Glomerular visceral epithelial cell (primary cell): ENCODE measurements around the gene THSD4.
A peak's percentile ranks its signal among the peaks of the same experiment; 100 is the strongest.
"Not testable (repeated sequence)": the region's sequence is repeated elsewhere in the genome, so short reads cannot be mapped to it uniquely, and the experiment has no call there.

Experiments
- DNase-seq: peaks from one replicate; pipeline ENCODE4 v3.0.0-alpha.2; 2016; ENCODE audit errors: extremely low spot score

THSD4 gene

GRCh38 chr15:71425388-71425787 is 310.1 kb downstream of the THSD4 start:
- no peak for DNase-seq

- DNase-seq = no peak
Observed at GRCh38 chr15:71426792-71427191, 311.5 kb downstream of the THSD4 start.

GRCh38 chr15:71430782-71431181 is 315.5 kb downstream of the THSD4 start:
- no peak for DNase-seq

DNA sequence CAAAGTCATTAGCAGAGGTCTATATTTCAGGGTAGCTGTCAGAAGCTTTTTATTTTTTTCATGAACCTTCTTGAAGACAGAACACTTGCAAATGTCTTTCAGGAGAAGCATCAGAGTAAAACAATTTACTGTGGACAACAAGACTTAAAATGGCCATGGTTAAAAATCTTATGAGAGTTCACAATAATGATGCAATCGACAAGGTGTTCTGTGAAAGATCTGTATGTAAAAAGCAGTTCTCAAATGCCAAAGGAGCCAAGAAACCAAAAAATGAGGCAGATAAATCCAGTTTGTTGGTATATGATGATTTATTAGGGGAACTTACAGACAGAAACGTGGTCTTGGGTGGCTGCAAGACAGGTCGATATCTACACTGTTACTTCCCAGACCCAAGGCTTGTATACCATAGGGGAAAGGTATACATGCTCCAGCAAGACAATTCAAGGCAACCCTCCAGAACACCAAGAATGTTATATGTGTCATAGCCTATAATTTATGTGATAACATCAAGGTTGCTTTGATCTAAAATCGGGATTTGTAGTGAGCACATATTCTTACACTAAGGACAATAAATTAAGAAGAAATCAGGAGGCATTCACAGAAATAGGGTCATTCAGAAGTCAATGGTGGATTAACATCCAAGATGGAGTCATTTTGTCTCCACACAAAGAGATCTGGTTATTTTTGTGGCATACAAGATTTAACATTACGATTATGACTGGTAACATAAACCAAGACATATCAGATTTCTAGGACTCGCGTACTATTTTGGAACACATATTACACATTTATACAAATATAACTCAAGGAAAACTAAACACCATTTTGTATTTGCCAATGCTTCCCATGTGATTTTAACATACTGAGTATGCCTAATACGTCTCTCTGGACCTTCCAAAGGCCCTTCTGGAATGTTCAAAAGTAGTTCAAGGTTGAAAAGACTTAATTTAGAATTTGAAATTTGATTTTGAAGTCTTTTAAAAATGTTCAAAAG is 316.4 kb downstream of the THSD4 start:
- no peak for DNase-seq

DNA sequence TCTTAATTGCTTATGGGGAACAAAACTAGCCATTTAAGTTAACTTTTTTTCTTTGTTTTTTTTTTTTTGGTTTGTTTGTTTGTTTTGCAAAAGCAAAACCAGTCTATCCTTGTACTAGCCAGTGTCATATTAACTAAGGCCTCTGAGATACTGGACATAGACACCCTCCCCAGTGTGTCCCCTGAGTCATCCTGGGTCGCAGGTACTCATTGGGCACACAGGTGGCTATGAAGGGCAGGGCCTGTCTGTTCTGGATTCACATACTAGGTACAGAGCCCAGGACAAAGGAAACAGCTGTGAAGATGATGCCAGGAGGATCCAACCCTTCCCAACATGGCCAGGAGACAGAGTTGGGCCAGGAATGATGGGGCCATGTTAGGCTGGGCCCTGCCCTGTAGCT is 318.1 kb downstream of the THSD4 start:
- no peak for DNase-seq

DNA sequence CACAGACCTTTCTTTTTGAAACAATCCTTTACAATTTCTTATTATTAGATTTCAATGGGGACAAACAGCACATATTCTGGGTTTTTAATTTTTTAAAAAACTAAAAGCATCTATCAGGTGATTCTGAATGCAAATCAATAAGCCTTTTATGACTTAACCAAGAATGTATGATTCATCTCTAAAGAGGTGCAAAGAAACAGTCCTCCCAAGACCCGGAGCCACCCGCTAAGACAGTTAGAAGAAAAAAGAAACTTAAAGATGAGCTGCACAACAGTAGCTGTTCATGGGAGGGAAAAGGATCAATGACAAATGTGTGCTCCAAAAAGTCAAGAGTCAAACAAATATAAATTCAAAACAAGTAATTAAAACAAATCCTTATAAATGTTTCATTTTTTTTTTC is 319.5 kb downstream of the THSD4 start:
- no peak for DNase-seq

- DNase-seq = no peak
Observed at GRCh38 chr15:71435552-71435951, 320.3 kb downstream of the THSD4 start.

GRCh38 chr15:71436854-71437253 is 321.6 kb downstream of the THSD4 start:
- DNase-seq = no peak

DNA sequence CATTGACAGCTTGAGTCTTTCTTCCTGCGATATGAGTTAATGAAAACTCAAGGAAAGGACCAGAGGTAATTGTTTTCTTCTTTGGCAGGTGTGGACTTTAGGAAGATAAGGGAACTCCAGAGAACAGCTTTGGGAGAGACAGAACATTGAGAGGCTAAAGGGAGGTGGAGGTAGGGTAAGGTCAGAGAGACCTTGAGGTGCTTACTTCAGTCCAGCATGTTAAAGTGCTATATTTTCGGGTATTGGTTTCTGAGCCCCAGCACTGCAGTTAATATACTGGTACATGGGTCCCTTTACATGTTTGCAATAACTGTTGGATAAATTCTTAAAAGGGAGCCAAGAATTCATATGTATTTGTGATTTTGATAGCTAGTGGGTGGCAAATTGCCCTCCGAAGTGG is 322.1 kb downstream of the THSD4 start:
- DNase-seq = no peak

DNA sequence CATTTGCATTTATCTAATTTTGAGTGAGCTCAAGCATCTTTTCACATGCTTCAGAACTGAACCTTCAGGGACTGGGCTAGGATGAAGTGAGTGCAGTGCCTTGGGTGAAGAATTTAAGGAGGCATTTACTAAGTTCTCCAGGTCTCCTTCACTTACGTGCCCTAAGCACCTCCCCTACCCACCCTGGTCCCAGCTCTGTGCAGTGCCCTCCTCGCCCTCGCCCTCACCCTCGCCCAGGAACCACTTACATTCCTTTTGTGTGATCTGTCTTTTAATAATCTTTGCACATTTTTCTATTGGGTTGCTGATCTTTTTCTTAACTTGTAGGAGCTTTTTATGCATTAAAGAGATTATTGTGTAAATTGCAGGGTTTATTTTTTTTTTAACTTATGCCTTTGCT is 322.6 kb downstream of the THSD4 start:
- peak; percentile 36 for DNase-seq

DNA sequence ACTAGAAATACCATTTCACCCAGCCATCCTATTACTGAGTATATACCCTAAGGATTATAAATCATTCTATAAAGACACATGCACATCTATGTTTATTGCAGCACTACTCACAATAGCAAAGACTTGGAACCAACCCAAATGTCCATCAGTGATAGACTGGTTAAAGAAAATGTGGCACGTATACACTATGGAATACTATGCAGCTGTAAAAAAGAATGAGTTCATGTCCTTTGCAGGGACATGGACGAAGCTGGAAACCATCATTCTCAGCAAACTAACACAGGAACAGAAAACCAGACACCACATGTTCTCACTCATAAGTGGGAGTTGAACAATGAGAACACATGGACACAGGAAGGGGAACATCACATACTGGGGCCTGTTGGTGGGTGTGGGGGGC is 324.2 kb downstream of the THSD4 start:
- not testable (repeated sequence) for DNase-seq

DNA sequence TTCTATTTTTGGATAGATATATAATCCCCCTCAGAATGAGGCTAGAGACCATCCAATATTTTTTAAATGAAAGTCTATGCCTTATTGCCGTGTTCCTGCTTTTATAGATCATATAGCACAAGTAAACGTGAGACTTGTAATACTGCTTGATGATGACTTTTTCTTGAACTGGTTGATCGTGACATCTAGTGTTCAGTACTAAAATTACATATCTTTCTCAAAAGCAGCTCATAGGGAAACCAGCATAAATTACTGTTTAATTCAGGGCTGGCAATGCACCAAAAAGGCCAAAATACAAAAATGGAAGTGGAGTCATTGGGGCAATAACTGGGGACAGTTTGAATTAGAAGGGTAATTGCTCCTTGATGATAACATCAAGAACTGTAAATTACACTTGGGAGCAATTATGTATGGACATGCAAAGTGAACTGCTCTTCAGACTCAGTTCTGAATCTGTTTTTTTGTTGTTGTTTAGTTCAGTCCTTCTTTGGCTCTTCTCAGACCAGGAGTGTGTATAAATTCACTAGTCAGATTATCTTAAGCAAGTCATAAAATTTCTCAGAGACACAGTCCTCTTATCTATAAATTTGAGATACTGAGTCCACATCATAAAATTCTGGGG is 325.3 kb downstream of the THSD4 start:
- DNase-seq = peak; percentile 59

DNA sequence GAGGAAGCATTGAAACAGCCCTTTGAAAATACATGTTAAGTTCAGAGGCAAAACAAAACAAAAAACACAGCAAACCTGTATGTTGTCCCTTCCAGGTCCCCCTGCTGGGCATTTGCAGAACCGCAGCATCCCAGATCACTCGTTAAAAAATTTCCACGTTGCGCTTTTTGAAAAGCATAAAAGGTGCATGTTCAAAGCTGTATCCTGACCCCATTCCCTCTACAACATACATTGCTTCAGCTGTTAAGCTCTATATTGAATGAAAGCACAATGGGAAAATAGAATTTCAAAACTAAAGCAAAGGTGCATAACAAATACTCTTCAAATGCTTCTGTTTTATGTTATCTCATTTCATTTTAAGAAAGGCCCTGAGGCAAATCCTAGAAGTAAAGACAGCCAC is 328.3 kb downstream of the THSD4 start:
- peak; percentile 38 for DNase-seq

- no peak for DNase-seq
Observed at GRCh38 chr15:71444032-71444810, 328.9 kb downstream of the THSD4 start.

DNA sequence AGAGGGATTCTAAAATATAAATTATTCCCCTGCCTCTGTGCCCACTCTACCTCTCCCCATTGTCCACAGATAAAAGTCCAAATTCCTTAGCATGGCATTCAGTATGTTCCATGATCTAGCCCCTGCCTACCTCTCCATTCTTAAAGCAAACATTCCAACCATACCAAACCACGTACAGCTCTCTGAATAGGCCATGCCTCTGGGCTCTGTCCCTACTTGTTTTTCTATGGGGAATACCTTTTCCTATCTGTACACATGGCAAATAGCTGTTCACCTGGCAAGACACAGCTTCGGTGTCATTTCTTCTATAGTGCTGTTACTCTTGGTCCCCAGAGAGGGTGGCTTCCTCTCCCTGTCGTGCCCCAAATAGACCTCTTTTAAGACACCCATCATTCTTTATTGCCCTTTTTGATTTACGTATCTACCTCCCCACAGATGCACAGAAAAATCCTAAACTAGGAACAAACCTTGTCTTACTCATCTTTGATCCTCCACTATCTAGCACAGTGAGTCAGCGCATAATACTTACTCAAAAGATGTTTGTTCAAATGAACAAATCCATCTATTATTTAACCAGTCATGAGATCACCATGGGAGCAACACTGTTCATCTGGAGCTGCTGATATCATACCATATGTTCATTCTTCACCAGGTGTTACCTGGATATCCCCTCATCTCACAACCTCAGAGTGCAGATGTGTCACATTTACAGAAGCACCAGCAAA is 329.8 kb downstream of the THSD4 start:
- DNase-seq = peak; percentile 38

- DNase-seq = peak; percentile 91
Observed at GRCh38 chr15:71447328-71448250, 332.3 kb downstream of the THSD4 start.

DNA sequence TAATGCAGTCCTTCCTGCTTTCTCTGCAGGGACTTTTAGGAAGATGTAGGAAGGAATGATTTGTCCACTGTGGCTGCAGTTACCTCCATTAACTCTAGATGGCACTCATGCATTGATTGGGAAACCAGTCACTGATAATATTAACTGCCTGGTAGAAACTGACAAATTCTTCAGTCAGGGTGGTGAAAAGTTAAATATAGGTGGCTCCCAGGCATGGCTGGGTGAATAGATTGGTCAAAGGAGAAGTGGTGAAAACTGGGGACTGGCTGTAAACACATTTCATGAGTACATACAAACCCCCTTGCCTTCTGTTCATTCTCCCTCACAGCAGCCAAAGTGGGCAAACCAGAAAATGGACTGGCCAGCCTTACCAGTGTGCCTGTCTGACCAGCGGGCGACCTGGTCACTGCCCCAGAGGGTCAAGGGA is 333.4 kb downstream of the THSD4 start:
- DNase-seq = peak; percentile 73

DNA sequence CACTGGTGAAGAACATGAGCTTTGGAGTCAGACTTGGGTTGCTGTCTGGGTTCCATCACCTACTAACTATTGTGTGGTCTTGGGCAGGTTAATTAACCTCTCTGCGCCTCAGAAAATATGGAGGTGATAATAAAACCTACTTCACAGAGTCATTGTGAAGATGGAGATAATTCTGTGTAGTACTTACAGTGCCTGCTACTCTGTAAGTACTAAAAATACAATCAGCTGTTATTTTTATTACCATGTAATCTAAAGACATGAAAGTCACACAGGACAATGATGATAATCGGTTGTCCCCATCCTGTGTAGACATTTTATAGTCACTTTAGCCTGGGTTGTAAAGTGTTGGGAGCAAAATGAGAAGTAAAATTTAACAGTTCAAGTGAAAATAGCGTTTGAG is 334.1 kb downstream of the THSD4 start:
- no peak for DNase-seq

GRCh38 chr15:71449956-71450355 is 334.7 kb downstream of the THSD4 start:
- DNase-seq = no peak

DNA sequence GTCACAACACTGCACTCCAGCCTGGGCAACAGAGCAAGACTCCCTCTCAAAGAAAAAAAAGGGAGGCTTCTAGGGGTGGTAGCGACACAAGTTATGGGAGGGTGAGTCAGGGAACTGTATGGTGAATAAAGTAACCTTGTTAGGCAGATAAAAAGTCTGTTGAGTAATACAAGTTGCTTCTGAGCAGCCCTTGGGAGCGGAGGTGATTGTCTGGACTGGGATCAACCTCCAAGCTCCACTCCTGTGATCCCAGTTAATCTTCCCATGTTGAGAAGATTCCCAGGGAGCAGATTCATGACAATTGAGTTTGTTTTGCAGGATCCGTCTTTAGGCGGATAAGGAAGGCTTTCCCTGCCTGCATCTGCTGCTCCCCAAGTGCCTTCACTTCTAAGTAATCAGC is 335.9 kb downstream of the THSD4 start:
- no peak for DNase-seq

GRCh38 chr15:71452893-71453292 is 337.6 kb downstream of the THSD4 start:
- no peak for DNase-seq
